Mesothelial cell of epicardium (in vitro differentiated cells): ENCODE data around the gene TAB3. TPM values are rescaled to one million over a fixed set of nuclear protein-coding genes. Genes with fewer than 3 reads are reported as not detected.

Experiments used
- DNase-seq, 2 experiments: peaks; one replicate each; pipeline ENCODE4 v3.0.0; 2021; ENCODE audit warnings: low spot score in 2 of 2; ENCODE audit not compliant: unreplicated experiment in 2 of 2
- H3K27ac Mint-ChIP-seq: 2 replicates; pipeline ENCODE4 v1.8.0; 2021; ENCODE audit warnings: mixed read lengths
- H3K27me3 Mint-ChIP-seq: 2 replicates; pipeline ENCODE4 v1.8.0; 2021; ENCODE audit warnings: low read depth, mixed read lengths
- H3K36me3 Mint-ChIP-seq: 2 replicates; pipeline ENCODE4 v1.8.0; 2021; ENCODE audit warnings: mixed read lengths
- H3K4me1 Mint-ChIP-seq: 2 replicates; pipeline ENCODE4 v1.8.0; 2021; ENCODE audit warnings: mixed read lengths
- H3K4me3 Mint-ChIP-seq: 2 replicates; pipeline ENCODE4 v1.8.0; 2021; ENCODE audit warnings: mild to moderate bottlenecking, moderate library complexity, mixed read lengths
- H3K9me3 Mint-ChIP-seq: 2 replicates; pipeline ENCODE4 v1.8.0; 2021; ENCODE audit warnings: mixed read lengths
- CTCF ChIP-seq: fragments of 200-600 bp; sonication (generic); IDR thresholded peaks from one replicate; pipeline ENCODE4 v1.5.0; 2021; ENCODE audit warnings: antibody characterized with exemption; ENCODE audit not compliant: unreplicated experiment
- total RNA-seq: library from RNA; stranded (reverse); gene quantifications from 3 replicates; pipeline ENCODE4 v1.2.1, GENCODE V29; 2021

The TAB3 gene
- total RNA-seq, 1 donor from 2014 or later, result 28.9 TPM

DNA sequence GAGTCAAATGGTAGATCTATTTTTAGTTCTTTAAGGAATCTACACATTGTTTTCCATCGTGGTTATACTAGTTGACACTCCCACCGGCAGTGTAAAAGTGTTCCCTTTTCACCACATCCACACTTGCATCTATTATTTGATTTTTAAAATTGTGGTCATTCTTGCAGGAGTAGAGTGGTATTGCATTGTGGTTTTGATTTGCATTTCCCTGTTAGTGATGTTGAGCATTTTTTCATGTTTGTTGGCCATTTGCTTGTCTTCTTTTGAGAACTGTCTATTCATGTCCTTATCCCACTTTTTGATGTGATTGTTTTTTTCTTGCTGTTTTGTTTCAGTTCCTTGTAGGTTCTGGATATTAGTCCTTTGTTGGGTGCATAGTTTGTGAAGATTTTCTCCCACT, 70.0 kb downstream of the TAB3 start:
- TF ChIP-seq CTCF, result no peak
- no peak overlapping the region for H3K4me3 Mint-ChIP-seq
- H3K27me3 Mint-ChIP-seq, result no peaks in the 10 kb centered on the region
- peaks cover 10% of the 10 kb centered on the region for H3K9me3 Mint-ChIP-seq
- no peaks in the 10 kb centered on the region for H3K4me1 Mint-ChIP-seq
- no peak for DNase-seq
- no peak overlapping the region for H3K27ac Mint-ChIP-seq
- no peaks in the 10 kb centered on the region for H3K36me3 Mint-ChIP-seq

DNA sequence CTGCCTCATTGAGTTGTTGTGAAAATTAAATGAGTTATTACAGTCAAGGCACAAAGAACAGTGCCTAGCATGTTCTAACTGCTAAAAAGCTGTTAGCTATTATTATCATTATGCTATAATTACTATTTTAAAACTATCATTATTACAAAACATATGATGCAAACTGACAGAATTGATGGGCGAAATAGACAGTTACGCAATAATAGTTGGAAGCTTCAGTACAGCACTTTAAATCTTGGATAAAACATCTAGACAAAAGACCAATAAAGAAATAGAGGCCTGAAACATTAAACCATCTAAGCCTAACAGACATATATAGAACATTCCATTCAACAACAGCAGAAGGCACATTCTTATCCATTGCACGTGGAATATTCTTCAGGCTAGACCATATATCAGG, 73.0 kb downstream of the TAB3 start:
- no peaks in the 10 kb centered on the region for H3K36me3 Mint-ChIP-seq
- H3K9me3 Mint-ChIP-seq, result peaks cover 10% of the 10 kb centered on the region

DNA sequence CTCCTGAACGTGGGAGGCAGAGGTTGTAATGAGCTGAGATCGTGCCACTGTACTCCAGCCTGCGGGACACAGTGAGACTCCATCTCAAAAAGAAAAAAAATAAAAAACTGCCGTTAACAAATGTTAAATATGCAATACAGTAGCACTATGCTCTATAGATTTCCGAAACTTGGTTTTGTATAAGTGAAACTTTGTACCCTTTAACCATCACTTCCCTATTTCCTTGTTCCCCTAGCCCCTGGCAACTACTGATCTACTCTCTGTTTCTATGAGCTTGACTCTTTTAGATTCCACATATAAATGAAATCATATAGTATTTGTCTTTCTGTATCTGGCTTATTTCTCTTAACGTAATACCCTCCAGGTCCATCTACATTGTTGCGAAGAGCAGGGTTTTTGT, 74.1 kb downstream of the TAB3 start:
- no peak for TF ChIP-seq CTCF
- no peak for DNase-seq
- no peaks in the 10 kb centered on the region for H3K36me3 Mint-ChIP-seq
- peaks cover 10% of the 10 kb centered on the region for H3K9me3 Mint-ChIP-seq
- H3K4me3 Mint-ChIP-seq, result no peak overlapping the region
- H3K27ac Mint-ChIP-seq, result no peak overlapping the region
- no peaks in the 10 kb centered on the region for H3K4me1 Mint-ChIP-seq
- no peaks in the 10 kb centered on the region for H3K27me3 Mint-ChIP-seq

More for the DNA sequence above, 73.0 kb downstream of the TAB3 start:
- Mint-ChIP-seq H3K27me3 (no peaks in the 10 kb centered on the region), H3K4me3 (no peak overlapping the region), H3K4me1 (no peaks in the 10 kb centered on the region), H3K27ac (no peak overlapping the region)
- no peak for DNase-seq
- no peak for TF ChIP-seq CTCF

GRCh38 chrX:30812326-30812725, 76.7 kb downstream of the TAB3 start:
- Mint-ChIP-seq H3K36me3 (no peaks in the 10 kb centered on the region), H3K27me3 (no peaks in the 10 kb centered on the region), H3K4me3 (no peak overlapping the region), H3K4me1 (no peaks in the 10 kb centered on the region), H3K27ac (no peak overlapping the region), H3K9me3 (no peaks in the 10 kb centered on the region)
- no peak for DNase-seq
- TF ChIP-seq CTCF, result no peak

DNA sequence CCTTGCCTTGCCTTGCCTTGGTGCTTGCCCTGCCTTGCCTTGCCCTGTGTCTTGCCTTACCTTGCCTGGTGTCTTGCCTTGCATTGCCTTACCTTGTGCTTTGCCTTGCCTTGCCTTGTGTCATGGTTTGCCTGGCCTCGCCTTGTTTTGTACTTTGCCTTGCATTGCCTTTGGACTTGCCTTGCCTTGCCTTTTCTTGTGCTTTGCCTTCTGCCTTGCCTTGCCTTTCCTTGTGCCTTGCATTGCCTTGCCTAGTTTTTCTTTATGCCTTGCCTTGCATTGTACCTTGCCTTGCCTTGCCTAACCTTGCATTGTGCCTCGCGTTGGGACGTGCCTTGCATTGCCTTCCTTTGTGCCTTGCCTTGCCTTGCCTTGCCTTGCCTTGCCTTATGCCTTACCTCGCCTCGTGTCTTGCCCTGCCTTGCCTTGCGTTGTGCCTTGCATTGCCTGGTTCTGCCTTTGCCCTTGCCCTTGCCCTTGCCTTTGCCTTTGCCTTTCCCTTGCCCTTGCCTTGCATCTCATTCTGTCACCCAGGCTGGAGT, 82.8 kb downstream of the TAB3 start:
- H3K4me1 Mint-ChIP-seq, result no peaks in the 10 kb centered on the region
- no peak for DNase-seq
- H3K9me3 Mint-ChIP-seq, result no peaks in the 10 kb centered on the region
- H3K4me3 Mint-ChIP-seq, result no peak overlapping the region
- H3K36me3 Mint-ChIP-seq, result no peaks in the 10 kb centered on the region
- TF ChIP-seq CTCF, result no peak
- no peak overlapping the region for H3K27ac Mint-ChIP-seq
- no peaks in the 10 kb centered on the region for H3K27me3 Mint-ChIP-seq

- DNase-seq, result no peak
- Mint-ChIP-seq H3K27me3 (no peaks in the 10 kb centered on the region), H3K9me3 (no peaks in the 10 kb centered on the region), H3K4me3 (no peak overlapping the region), H3K27ac (no peak overlapping the region), H3K4me1 (no peaks in the 10 kb centered on the region), H3K36me3 (no peaks in the 10 kb centered on the region)
- TF ChIP-seq CTCF, result no peak
Observed at GRCh38 chrX:30804462-30804861, 84.6 kb downstream of the TAB3 start.
